ENCODE measurements around the gene STX16. TPM values are rescaled to one million over a fixed set of nuclear protein-coding genes. Genes with fewer than 3 reads are reported as not detected.

STX16 gene
- total and polyA plus RNA-seq, 9 of the 15 experiments (the other 6 are each of a cell fraction or from before 2014, with no cell fraction given): 4.4 to 43.5 (median 14.7) TPM

DNA sequence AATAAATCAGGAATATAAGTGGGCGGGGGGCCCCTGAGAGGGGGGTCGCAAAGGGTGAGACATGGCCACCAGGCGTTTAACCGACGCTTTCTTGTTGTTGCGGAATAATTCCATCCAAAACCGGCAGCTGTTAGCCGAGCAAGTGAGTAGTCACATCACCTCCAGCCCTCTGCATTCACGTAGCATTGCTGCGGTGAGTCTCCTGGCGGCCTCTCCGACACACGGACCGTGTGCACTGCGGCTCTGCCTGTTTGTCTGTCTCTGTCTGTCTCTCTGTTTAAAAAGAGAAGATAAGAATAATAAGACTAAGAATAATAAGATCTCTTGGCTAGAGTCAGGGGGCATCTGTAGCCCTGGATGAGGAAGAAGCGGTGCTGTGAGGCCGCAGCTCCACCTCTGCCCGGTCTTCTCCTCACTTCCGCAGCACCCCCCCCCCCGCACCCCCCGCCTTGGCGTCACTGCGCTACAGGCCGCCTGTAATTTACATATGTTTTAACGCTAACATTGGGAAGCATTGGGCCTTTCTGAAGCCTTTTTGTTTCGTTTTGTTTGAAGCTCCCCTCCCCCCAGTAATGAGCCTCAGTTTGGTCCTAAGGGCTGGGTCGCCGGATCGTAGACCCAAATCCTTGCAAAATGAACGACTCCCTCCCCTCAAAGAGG lies 993 bp downstream of the STX16 start (continued):
- TF ChIP-seq ZKSCAN8 (CRISPR knock-in tag; IDR thresholded peaks at IDR 0.05) (no peak), PHF8 (IDR thresholded peaks at IDR 0.05; ENCODE audit: borderline replicate concordance, low read length) (peak; percentile 26), SAP30 (IDR thresholded peaks at IDR 0.05; ENCODE audit: borderline replicate concordance, insufficient read depth, low read depth, low read length, poor library complexity, severe bottlenecking) (peak; percentile 44), ATF1 (CRISPR knock-in tag; IDR thresholded peaks at IDR 0.05) (no peak; the same call in 1 of the 2 replicates), ATF1 (tag; IDR thresholded peaks at IDR 0.05) (peak; percentile 89), SIN3A (IDR thresholded peaks at IDR 0.05; ENCODE audit: borderline replicate concordance in 2 of 2, control insufficient read depth in 1 of 2, low read depth in 2 of 2, low read length in 2 of 2) (peak; percentile 39 to 73; a peak in 1 of 4 replicates), SPI1 (IDR thresholded peaks at IDR 0.05; ENCODE audit: borderline replicate concordance, low read depth, low read length) (peak; percentile 47; the same call in 1 of the 2 replicates), ZC3H8 (IDR thresholded peaks at IDR 0.05) (no peak), ZMIZ1 (IDR thresholded peaks at IDR 0.05; ENCODE audit: low read depth in 2 of 2, low read length in 2 of 2) (no peak), ZNF584 (CRISPR knock-in tag; IDR thresholded peaks at IDR 0.05; ENCODE audit: low read depth) (no peak), POLR2A (conservative IDR thresholded peaks at IDR 0.05) (peak; percentile 65; the same call in 1 of the 2 replicates)
- TF ChIP-seq, protein P1, sequence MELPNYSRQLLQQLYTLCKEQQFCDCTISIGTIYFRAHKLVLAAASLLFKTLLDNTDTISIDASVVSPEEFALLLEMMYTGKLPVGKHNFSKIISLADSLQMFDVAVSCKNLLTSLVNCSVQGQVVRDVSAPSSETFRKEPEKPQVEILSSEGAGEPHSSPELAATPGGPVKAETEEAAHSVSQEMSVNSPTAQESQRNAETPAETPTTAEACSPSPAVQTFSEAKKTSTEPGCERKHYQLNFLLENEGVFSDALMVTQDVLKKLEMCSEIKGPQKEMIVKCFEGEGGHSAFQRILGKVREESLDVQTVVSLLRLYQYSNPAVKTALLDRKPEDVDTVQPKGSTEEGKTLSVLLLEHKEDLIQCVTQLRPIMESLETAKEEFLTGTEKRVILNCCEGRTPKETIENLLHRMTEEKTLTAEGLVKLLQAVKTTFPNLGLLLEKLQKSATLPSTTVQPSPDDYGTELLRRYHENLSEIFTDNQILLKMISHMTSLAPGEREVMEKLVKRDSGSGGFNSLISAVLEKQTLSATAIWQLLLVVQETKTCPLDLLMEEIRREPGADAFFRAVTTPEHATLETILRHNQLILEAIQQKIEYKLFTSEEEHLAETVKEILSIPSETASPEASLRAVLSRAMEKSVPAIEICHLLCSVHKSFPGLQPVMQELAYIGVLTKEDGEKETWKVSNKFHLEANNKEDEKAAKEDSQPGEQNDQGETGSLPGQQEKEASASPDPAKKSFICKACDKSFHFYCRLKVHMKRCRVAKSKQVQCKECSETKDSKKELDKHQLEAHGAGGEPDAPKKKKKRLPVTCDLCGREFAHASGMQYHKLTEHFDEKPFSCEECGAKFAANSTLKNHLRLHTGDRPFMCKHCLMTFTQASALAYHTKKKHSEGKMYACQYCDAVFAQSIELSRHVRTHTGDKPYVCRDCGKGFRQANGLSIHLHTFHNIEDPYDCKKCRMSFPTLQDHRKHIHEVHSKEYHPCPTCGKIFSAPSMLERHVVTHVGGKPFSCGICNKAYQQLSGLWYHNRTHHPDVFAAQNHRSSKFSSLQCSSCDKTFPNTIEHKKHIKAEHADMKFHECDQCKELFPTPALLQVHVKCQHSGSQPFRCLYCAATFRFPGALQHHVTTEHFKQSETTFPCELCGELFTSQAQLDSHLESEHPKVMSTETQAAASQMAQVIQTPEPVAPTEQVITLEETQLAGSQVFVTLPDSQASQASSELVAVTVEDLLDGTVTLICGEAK (IDR thresholded peaks at IDR 0.05): peak; percentile 52; the same call in 1 of the 2 replicates
- TF ChIP-seq, protein P1 (CRISPR knock-in tag; IDR thresholded peaks at IDR 0.05): no peak
- TF ChIP-seq, protein P2, sequence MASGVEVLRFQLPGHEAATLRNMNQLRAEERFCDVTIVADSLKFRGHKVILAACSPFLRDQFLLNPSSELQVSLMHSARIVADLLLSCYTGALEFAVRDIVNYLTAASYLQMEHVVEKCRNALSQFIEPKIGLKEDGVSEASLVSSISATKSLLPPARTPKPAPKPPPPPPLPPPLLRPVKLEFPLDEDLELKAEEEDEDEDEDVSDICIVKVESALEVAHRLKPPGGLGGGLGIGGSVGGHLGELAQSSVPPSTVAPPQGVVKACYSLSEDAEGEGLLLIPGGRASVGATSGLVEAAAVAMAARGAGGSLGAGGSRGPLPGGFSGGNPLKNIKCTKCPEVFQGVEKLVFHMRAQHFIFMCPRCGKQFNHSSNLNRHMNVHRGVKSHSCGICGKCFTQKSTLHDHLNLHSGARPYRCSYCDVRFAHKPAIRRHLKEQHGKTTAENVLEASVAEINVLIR (CRISPR knock-in tag; IDR thresholded peaks at IDR 0.05): 0 out of 2 replicates have a peak, but pooled peaks have one; percentile 50
